ENCODE data around the gene AKT1.
A peak's percentile ranks its signal among the peaks of the same experiment; 100 is the strongest.

Gene AKT1

DNA sequence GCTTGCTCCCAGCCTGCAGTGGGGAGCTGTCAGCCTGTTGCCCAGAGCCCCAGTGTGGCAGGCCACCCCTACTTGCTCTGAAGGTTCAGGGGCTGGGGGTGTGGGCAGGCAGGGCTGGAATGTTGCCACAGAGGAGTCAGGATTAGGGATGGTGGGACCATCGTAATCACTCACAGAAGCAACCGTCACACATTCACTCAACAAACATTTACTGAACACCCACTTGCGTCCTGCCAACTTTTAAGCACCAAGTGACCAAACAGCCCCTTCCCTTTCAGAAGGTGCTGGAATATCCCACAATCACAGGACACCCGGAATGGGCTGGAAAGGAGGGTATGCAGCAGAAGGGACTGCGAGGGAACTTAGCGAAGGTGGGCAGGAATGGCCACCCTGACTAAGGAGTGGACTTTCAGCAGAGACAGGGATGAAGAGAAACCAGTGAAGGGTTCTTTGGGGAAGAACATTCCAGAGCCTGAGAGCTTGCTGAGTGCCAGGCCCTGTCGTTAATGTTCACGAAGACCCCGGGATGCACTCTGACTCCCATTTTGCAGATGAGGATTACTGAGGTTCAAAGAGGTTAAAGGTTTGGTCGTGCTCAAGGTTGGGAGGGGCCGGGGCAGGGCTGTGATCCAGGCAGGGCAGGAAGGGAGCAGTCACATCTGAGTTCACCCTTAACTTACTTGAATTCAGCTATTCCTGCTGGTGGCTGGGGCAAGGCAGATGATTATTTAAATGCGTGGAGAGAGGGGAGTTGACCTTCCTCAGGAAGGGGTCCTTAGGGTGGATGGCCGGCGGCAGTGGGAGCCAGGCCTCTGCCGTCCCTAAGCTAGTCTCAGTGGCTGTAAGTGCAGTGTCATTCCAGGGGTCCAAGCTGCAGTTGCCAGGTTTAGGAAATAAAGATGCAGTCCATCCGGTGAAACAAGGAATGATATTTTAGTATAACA, 3.0 kb upstream of the AKT1 start:
- DNase-seq = no peak

- peak; percentile 68 for DNase-seq
These were observed 1.8 kb upstream of the AKT1 start for GRCh38 chr14:104797115-104798044.

DNA sequence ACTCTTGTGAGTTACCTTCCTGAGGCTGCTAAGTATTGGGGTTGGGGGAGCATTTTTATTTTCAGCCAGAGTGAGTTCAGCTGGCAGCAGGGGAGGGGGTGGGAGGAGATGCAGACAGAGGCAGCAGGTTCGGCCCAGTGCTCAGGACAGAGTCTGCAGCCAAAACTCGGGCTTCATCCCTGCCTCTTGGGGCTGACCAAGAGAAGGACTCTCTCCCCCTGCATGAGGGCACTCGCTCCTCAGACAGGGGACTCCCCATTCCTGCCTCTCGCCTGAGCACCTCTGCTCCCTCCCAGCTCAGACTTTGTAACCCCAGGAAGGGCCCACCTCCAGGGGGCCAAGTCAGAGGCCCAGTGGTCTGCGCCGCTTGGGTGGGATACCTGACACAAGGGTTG, 1.1 kb upstream of the AKT1 start:
- DNase-seq = no peak

DNA sequence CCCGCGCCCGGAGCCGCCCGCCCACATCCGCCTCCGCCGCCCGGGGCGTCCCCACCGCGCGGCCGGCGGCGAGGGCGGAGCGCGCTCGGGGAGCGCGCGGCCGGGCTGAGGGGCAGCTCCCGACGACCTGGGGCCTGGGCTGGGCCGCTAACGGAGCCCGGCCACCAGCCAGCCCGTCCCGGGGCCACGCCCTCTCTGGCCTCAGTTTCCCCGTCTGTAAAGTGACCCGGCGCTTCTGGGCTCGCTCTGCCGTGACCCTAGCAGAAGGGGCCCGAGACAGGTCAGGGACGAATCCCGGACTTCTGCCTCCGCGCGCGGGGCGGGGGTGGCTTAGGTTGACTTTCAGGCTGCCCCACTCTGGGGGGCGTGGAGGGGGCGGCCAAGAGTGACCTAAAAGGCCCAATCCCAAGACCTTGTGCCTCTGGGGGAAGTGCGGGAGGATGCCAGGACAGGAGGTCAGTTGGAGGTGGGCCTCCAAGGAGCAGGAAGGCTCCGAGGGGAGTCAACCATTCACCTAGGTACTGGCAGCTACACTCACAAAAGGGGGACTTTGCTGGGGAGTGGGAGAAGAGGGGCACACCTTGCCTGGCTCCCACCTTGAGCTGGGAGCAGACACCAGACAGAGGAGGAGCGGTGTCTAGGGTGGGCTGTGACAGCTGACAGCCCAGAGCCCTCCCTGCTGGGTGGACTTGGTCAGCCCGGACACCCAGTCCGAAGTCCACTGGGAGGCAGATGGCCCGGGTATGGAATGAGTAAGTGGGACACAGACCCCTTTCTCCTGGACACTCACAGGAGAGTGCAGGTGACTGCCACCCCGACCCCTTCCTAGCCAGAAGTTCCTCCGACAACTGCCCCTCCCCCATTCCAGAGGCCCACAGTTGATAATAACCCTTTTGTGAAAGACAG, 486 bp upstream of the AKT1 start:
- peak; percentile 38 for DNase-seq

GRCh38 chr14:104794631-104794992, 936 bp downstream of the AKT1 start:
- peak; percentile 34 for DNase-seq

DNA sequence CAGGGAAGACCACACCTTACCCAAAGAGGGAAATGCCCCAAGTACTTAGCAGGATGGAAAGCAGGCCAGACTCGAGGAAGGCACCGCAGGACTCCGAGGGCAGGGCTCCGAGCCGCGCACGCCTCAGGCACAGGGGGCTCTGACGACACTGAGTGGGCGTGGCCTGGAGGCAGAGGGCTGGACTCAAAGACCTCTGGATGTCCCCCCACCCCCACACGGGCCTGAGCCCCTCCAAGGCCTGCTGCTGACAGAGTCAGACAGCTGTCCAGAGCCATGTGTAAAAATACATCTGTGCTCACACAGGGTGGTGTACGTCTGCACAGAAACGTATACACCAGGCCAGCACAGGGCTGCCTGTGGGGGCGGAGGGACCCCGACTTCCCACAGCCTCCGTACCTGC, 1.4 kb downstream of the AKT1 start:
- DNase-seq = peak; percentile 82

DNA sequence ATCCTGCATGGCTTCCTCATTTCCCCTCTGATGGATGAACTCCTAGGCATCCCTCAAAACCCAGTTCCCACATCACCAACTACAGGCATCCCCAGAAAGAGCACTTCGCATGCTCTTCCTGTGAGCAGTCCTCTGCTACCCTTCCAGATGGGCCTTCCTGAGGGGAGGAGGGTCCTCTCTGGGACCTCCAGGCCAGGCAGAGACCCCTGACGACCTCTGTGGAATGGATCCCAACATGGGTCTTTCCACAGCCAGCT, 1.9 kb downstream of the AKT1 start:
- DNase-seq = no peak

- DNase-seq = peak; percentile 55
These were observed 2.4 kb downstream of the AKT1 start for GRCh38 chr14:104792945-104793702.

- no peak for DNase-seq
These were observed 3.3 kb downstream of the AKT1 start for GRCh38 chr14:104792101-104792884.

GRCh38 chr14:104791425-104791824, 4.1 kb downstream of the AKT1 start:
- no peak for DNase-seq

DNA sequence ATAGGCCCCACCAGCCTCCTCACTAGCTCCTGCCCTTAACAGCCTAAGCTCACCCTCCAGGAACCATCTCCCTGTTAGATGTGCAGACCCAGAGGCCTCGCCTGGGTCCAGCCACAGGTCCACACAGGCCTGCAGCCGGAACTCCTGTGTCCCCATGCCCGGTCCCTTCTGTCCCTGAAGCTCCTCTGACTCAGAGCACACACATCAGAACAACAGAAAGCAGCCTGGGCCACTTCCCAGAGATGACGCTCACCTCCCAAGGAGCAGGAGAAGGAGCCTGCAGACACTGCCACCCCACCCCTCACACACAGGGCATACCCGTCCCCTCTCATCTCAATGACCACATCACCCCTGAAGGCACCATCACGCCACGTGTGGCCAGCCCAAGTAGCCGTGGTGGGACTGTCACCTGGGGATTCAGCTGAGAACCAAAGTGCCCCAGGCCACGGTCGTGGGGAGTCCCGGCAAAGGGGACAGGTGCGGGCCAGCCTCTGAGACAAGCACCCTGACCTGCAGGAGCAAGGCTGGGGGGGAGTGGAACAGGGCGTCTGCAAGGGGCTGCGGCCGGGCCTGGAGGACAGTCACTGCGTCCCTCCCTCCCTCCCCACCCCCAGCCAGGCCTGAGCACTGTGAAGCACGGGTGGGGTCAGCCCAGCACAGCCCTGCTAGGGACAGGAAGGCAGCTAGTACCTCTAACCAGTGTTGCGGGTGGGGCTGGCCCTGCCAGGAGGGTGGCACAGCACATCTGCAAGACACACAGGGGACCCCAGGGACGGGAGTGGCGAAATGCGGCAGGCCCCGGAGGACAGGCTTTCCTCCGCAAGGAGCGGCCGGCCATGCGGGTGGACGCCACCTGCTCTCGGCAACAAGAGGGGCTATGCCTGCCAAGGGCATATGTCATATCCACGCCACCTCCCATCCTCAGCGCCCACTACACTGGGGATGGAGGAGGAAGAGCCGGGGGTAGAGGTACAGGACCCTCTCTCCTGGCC, 5.5 kb downstream of the AKT1 start:
- peak; percentile 10 for DNase-seq

GRCh38 chr14:104788873-104789663, 6.5 kb downstream of the AKT1 start:
- DNase-seq = no peak

- DNase-seq = peak; percentile 63
These were observed 7.3 kb downstream of the AKT1 start for GRCh38 chr14:104788161-104788818.

DNA sequence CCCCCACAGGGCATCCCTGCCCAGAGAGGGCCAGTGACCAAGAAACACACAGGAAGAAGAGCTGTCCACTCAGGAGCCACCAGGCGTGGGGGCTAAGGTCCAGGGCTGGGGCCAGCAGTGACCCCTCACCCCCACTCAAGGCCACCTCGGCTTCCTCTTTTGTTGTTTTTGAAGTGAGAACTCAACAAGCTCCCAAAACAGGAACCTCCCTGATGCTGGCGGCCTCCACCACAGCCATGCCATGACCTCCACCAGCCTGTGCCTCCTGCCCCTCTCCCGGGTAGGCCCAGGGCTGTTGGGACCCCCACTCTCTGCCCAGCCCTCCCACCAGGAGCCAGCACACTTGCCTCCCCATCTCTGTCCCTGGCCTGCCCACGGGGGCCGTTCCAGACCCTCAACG, 7.8 kb downstream of the AKT1 start:
- DNase-seq = no peak

- DNase-seq = no peak
These were observed 8.5 kb downstream of the AKT1 start for GRCh38 chr14:104786726-104787675.

DNA sequence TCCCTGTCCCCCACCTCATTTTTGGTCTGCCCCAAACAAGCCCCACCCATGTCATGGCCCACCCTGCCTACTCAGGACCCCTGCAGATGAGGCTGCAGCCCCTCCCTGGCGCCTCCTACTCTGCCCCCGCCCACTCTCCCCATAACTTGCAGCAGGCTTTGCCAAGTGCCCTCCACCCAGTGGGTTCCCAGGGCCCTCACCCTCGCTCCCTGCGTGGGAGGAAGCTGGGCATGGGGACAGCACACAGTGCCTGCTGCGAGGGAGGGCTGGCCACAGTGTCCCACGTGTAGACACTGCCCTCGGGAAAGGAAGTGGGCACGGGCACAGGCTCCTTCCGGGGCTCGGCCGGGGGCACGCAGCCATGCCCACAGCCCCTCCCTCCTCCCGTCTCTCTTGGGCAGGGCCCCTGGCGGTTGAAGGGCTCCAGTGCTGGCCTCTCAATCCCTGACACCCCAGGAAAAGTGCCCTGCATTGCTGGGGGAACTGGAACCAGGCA, 9.4 kb downstream of the AKT1 start:
- no peak for DNase-seq

DNA sequence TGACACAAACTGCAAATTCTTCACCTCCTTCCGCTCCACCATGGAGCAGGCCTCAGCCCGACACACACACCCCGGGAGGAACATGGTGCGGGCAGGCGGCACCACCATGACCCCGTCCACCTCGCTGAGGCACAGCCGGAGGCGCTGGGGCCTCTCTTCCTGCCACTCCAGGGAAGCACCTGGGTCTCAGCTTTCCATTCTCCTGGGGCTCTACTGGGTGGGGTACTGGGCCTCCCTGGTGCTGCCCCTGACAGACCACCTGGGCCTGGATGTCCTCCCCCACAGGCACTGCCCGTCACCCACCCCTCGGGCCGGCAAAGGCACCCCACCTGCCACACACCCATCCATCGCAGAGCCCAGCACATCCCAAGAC, 9.9 kb downstream of the AKT1 start:
- no peak for DNase-seq
